PC-9 (cell line): ENCODE data around the gene MBOAT7.

Experiments
- EZH2 ChIP-seq: fragments of 200-600 bp; sonication (generic); IDR thresholded peaks from 2 replicates; pipeline ENCODE4 v1.8.0; 2017; ENCODE audit warnings: antibody characterized with exemption, low read depth
- TF ChIP-seq, protein P1 (sequence below): fragments of 200-600 bp; sonication (generic); conservative IDR thresholded peaks from 2 replicates; pipeline ENCODE4 v1.6.1; 2017; ENCODE audit warnings: mixed run types, antibody characterized with exemption, mild to moderate bottlenecking, moderate library complexity

DNA sequence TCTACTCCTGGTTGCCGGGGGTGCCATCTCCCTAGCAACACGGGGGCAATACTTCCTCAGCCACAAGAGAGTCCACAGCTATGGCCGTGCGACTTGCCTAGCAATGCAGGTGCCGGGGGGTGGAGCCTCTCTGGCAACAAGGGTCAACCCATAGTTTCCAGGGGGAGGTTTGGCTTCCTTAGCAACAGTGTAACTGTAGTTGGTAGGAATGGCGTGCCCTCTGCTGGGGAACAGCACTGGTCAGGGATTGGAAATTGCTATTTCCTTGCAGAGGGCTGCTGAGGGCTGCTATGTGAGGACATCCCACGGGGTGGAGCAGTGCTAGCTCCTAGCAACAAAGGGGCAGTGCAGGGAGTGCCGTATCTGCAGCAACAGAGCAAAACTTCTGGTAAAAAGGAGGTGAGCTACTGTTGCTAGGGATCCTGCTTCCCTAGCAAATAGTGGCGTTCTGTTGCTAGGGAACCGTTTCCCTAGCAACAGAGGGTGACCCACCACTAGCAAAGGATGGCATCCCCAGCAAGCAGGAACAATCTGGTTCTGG is 9.4 kb downstream of the MBOAT7 start:
- TF ChIP-seq, protein P1, sequence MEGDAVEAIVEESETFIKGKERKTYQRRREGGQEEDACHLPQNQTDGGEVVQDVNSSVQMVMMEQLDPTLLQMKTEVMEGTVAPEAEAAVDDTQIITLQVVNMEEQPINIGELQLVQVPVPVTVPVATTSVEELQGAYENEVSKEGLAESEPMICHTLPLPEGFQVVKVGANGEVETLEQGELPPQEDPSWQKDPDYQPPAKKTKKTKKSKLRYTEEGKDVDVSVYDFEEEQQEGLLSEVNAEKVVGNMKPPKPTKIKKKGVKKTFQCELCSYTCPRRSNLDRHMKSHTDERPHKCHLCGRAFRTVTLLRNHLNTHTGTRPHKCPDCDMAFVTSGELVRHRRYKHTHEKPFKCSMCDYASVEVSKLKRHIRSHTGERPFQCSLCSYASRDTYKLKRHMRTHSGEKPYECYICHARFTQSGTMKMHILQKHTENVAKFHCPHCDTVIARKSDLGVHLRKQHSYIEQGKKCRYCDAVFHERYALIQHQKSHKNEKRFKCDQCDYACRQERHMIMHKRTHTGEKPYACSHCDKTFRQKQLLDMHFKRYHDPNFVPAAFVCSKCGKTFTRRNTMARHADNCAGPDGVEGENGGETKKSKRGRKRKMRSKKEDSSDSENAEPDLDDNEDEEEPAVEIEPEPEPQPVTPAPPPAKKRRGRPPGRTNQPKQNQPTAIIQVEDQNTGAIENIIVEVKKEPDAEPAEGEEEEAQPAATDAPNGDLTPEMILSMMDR: no peak
- TF ChIP-seq EZH2: no peak
